WTC11 (cell line): ENCODE measurements around the gene SAP30L. TPM values are rescaled to one million over a fixed set of nuclear protein-coding genes. Genes with fewer than 3 reads are reported as not detected.
A peak's percentile ranks its signal among the peaks of the same experiment; 100 is the strongest.

Source experiments
- ATAC-seq: fragments of 200-7000 bp; cut with Tn5 transposase; 2 replicates; pipeline ENCODE4 v1.10.0; 2021; ENCODE audit warnings: mild to moderate bottlenecking, moderate library complexity
- CTCF ChIA-PET: fragments of 300-600 bp; sonication (Branson Sonifier 250); formaldehyde crosslinking; loops from one replicate; lab custom pipeline; 2021; ENCODE audit warnings: antibody characterized with exemption; lab: Charles Lee
- POLR2A ChIA-PET: fragments of 350-600 bp; sonication (Branson Sonifier 250); formaldehyde crosslinking; loops from one replicate; lab custom pipeline; 2021; ENCODE audit warnings: antibody characterized with exemption; lab: Charles Lee
- DNase-seq: peaks from one replicate; pipeline ENCODE4 v3.0.0; 2021; ENCODE audit warnings: low spot score
- H3K27ac Mint-ChIP-seq: 2 replicates; pipeline ENCODE4 v1.8.0; 2021; ENCODE audit warnings: mixed read lengths
- H3K27me3 Mint-ChIP-seq: 2 replicates; pipeline ENCODE4 v1.8.0; 2021; ENCODE audit warnings: low read depth, mild to moderate bottlenecking, moderate library complexity, mixed read lengths
- H3K36me3 Mint-ChIP-seq: 2 replicates; pipeline ENCODE4 v1.8.0; 2021; ENCODE audit warnings: mixed read lengths
- H3K4me1 Mint-ChIP-seq: 2 replicates; pipeline ENCODE4 v1.8.0; 2022; ENCODE audit warnings: mixed read lengths
- H3K4me3 Mint-ChIP-seq: 2 replicates; pipeline ENCODE4 v1.8.0; 2021; ENCODE audit warnings: mild to moderate bottlenecking, moderate library complexity, mixed read lengths
- H3K9me3 Mint-ChIP-seq: 2 replicates; pipeline ENCODE4 v1.8.0; 2021; ENCODE audit warnings: mixed read lengths
- ATF1 ChIP-seq: sonication (generic); formaldehyde crosslinking; IDR thresholded peaks from 2 replicates; pipeline ENCODE4 v1.8.1; 2023; ENCODE audit warnings: mild to moderate bottlenecking, moderate library complexity, missing genetic modification reagents
- ELF4 ChIP-seq: sonication (generic); formaldehyde crosslinking; IDR thresholded peaks from 2 replicates; pipeline ENCODE4 v1.8.1; 2022; ENCODE audit warnings: low read depth, mild to moderate bottlenecking, moderate library complexity, missing genetic modification reagents
- ETV6 ChIP-seq: sonication (generic); formaldehyde crosslinking; IDR thresholded peaks from 2 replicates; pipeline ENCODE4 v1.8.1; 2022; ENCODE audit warnings: mild to moderate bottlenecking, missing genetic modification reagents
- FOXK1 ChIP-seq: sonication (generic); formaldehyde crosslinking; IDR thresholded peaks from 2 replicates; pipeline ENCODE4 v1.8.0; 2022; ENCODE audit warnings: mild to moderate bottlenecking, moderate library complexity, missing genetic modification reagents
- GTF2I ChIP-seq: fragments of 250-450 bp; sonication (Bioruptor Pico); conservative IDR thresholded peaks from 2 replicates; pipeline ENCODE4 v1.4.0; 2021; ENCODE audit warnings: mild to moderate bottlenecking
- HMGA2 ChIP-seq: fragments of 250-450 bp; sonication (Bioruptor Pico); IDR thresholded peaks from 2 replicates; pipeline ENCODE4 v1.4.0; 2021; ENCODE audit warnings: mild to moderate bottlenecking, moderate library complexity
- JUN ChIP-seq: sonication (generic); formaldehyde crosslinking; IDR thresholded peaks from 2 replicates; pipeline ENCODE4 v1.8.0; 2023; ENCODE audit warnings: mild to moderate bottlenecking, missing genetic modification reagents
- NFYB ChIP-seq: sonication (generic); formaldehyde crosslinking; conservative IDR thresholded peaks from 2 replicates; pipeline ENCODE4 v1.8.0; 2022; ENCODE audit warnings: low read depth, missing genetic modification reagents
- RORB ChIP-seq: fragments of 250-450 bp; sonication (Bioruptor Pico); IDR thresholded peaks from 2 replicates; pipeline ENCODE4 v1.9.0; 2021; ENCODE audit warnings: mild to moderate bottlenecking
- SMAD4 ChIP-seq: sonication (generic); formaldehyde crosslinking; IDR thresholded peaks from 2 replicates; pipeline ENCODE4 v1.8.0; 2022; ENCODE audit warnings: mild to moderate bottlenecking, missing genetic modification reagents
- SOX15 ChIP-seq: fragments of 250-450 bp; sonication (Bioruptor Pico); IDR thresholded peaks from 2 replicates; pipeline ENCODE4 v1.9.0; 2021; ENCODE audit warnings: mild to moderate bottlenecking
- ZNF121 ChIP-seq: sonication (generic); formaldehyde crosslinking; IDR thresholded peaks from 2 replicates; pipeline ENCODE4 v1.8.0; 2023; ENCODE audit warnings: missing genetic modification reagents
- ZNF232 ChIP-seq: sonication (generic); formaldehyde crosslinking; IDR thresholded peaks from 2 replicates; pipeline ENCODE4 v1.8.0; 2022; ENCODE audit warnings: mild to moderate bottlenecking, missing genetic modification reagents
- ZNF423 ChIP-seq: fragments of 250-450 bp; sonication (Bioruptor Pico); IDR thresholded peaks from 2 replicates; pipeline ENCODE4 v2.1.2; 2022; ENCODE audit warnings: mild to moderate bottlenecking, moderate library complexity
- total RNA-seq: library from RNA; stranded (reverse); gene quantifications from 3 replicates; pipeline ENCODE4 v1.2.3, GENCODE V29; 2021
- TF ChIP-seq, protein P1 (sequence below): fragments of 250-450 bp; sonication (Bioruptor Pico); IDR thresholded peaks from 2 replicates; pipeline ENCODE4 v1.9.0; 2021; ENCODE audit warnings: mild to moderate bottlenecking
- TF ChIP-seq, protein P2 (sequence below): fragments of 250-450 bp; sonication (Bioruptor Pico); IDR thresholded peaks from 2 replicates; pipeline ENCODE4 v1.9.0; 2021; ENCODE audit warnings: moderate library complexity, mild to moderate bottlenecking, inconsistent platforms, borderline replicate concordance
- TF ChIP-seq, protein P3 (sequence below): sonication (generic); formaldehyde crosslinking; IDR thresholded peaks from 2 replicates; pipeline ENCODE4 v1.8.1; 2023; ENCODE audit warnings: mild to moderate bottlenecking, missing genetic modification reagents
- TF ChIP-seq, protein P4 (sequence below): sonication (generic); formaldehyde crosslinking; IDR thresholded peaks from 2 replicates; pipeline ENCODE4 v1.8.0; 2023; ENCODE audit warnings: mild to moderate bottlenecking, missing genetic modification reagents
- TF ChIP-seq, protein P5 (sequence below): sonication (generic); formaldehyde crosslinking; IDR thresholded peaks from 2 replicates; pipeline ENCODE4 v1.8.1; 2023; ENCODE audit warnings: mild to moderate bottlenecking, missing genetic modification reagents

SAP30L gene
- total RNA-seq, 1 experiment from 2014 or later = 33.5 TPM

DNA sequence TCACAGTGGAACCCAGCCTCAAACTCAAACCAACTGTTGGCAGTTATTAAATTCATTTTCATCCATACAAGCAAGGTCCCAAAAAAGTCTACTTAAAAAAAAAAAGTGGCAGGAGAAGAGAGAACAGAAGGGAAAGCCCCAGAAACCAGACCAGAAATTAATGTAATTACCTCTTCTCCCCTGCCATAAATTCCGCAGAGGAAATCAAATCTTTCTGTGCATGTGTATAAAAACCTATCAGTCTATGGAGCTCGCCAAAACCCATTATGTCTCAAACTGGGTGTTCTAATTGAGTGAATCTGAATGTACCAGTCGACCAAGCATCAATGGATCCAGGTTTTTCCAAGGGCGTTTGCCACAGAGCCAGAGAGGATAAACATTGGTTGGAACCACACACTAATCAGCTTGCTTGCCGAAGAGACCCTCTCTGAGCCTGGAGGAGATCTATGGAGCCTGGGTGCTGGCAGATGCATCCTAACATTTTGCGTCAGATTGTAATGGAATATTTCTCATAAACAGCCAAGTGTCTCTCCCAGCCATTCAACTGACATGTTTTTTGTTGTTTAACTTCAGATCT lies 40.1 kb downstream of the SAP30L start (continued):
- TF ChIP-seq, protein P1, sequence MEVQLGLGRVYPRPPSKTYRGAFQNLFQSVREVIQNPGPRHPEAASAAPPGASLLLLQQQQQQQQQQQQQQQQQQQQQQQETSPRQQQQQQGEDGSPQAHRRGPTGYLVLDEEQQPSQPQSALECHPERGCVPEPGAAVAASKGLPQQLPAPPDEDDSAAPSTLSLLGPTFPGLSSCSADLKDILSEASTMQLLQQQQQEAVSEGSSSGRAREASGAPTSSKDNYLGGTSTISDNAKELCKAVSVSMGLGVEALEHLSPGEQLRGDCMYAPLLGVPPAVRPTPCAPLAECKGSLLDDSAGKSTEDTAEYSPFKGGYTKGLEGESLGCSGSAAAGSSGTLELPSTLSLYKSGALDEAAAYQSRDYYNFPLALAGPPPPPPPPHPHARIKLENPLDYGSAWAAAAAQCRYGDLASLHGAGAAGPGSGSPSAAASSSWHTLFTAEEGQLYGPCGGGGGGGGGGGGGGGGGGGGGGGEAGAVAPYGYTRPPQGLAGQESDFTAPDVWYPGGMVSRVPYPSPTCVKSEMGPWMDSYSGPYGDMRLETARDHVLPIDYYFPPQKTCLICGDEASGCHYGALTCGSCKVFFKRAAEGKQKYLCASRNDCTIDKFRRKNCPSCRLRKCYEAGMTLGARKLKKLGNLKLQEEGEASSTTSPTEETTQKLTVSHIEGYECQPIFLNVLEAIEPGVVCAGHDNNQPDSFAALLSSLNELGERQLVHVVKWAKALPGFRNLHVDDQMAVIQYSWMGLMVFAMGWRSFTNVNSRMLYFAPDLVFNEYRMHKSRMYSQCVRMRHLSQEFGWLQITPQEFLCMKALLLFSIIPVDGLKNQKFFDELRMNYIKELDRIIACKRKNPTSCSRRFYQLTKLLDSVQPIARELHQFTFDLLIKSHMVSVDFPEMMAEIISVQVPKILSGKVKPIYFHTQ (CRISPR knock-in tag) = no peak
- TF ChIP-seq, all 79 proteins: peak for 0

DNA sequence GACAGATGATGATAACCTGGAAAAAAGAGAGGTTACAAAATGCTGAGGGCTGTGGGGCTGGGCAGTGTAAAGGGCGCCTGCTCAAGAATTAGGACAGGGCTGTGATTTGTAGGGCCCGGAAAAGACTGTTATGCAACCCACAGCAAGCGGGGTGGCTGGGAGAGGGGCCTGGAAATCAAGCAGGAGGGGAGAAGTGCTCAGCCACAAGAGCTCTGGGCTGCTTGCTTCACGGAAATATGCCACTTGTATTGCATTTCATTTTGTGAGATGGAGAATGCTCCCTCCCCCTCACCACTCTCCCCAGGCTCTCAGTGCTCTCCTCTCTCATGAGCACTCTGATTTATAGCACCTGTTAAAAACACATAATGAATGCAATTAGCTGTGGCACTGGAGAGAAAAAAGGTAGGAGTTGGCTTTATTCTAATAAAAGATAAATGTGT lies 40.6 kb downstream of the SAP30L start:
- Mint-ChIP-seq H3K4me3 (no peak overlapping the region), H3K4me1 (peaks cover 54% of the 10 kb centered on the region), H3K9me3 (no peaks in the 10 kb centered on the region), H3K27me3 (peaks cover 91% of the 10 kb centered on the region), H3K36me3 (no peaks in the 10 kb centered on the region), H3K27ac (no peak overlapping the region)
- TF ChIP-seq ATF1 (CRISPR knock-in tag) = no peak
- TF ChIP-seq HMGA2 (CRISPR knock-in tag) = no peak
- TF ChIP-seq, protein P2, sequence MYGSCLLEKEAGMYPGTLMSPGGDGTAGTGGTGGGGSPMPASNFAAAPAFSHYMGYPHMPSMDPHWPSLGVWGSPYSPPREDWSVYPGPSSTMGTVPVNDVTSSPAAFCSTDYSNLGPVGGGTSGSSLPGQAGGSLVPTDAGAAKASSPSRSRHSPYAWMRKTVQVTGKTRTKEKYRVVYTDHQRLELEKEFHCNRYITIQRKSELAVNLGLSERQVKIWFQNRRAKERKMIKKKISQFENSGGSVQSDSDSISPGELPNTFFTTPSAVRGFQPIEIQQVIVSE (CRISPR knock-in tag) = no peak
- TF ChIP-seq, protein P3, sequence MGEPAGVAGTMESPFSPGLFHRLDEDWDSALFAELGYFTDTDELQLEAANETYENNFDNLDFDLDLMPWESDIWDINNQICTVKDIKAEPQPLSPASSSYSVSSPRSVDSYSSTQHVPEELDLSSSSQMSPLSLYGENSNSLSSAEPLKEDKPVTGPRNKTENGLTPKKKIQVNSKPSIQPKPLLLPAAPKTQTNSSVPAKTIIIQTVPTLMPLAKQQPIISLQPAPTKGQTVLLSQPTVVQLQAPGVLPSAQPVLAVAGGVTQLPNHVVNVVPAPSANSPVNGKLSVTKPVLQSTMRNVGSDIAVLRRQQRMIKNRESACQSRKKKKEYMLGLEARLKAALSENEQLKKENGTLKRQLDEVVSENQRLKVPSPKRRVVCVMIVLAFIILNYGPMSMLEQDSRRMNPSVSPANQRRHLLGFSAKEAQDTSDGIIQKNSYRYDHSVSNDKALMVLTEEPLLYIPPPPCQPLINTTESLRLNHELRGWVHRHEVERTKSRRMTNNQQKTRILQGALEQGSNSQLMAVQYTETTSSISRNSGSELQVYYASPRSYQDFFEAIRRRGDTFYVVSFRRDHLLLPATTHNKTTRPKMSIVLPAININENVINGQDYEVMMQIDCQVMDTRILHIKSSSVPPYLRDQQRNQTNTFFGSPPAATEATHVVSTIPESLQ = no peak
- TF ChIP-seq, protein P4, sequence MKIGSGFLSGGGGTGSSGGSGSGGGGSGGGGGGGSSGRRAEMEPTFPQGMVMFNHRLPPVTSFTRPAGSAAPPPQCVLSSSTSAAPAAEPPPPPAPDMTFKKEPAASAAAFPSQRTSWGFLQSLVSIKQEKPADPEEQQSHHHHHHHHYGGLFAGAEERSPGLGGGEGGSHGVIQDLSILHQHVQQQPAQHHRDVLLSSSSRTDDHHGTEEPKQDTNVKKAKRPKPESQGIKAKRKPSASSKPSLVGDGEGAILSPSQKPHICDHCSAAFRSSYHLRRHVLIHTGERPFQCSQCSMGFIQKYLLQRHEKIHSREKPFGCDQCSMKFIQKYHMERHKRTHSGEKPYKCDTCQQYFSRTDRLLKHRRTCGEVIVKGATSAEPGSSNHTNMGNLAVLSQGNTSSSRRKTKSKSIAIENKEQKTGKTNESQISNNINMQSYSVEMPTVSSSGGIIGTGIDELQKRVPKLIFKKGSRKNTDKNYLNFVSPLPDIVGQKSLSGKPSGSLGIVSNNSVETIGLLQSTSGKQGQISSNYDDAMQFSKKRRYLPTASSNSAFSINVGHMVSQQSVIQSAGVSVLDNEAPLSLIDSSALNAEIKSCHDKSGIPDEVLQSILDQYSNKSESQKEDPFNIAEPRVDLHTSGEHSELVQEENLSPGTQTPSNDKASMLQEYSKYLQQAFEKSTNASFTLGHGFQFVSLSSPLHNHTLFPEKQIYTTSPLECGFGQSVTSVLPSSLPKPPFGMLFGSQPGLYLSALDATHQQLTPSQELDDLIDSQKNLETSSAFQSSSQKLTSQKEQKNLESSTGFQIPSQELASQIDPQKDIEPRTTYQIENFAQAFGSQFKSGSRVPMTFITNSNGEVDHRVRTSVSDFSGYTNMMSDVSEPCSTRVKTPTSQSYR (CRISPR knock-in tag) = no peak
- no peak for TF ChIP-seq NFYB (CRISPR knock-in tag)
- TF ChIP-seq ZNF121 = no peak
- TF ChIP-seq GTF2I (CRISPR knock-in tag) = no peak
- no peak for TF ChIP-seq ELF4 (CRISPR knock-in tag)
- no peak for TF ChIP-seq RORB (CRISPR knock-in tag)
- no peak for TF ChIP-seq JUN (CRISPR knock-in tag)
- TF ChIP-seq SMAD4 (CRISPR knock-in tag) = no peak
- no peak for TF ChIP-seq FOXK1 (CRISPR knock-in tag)
- no peak for TF ChIP-seq ETV6 (CRISPR knock-in tag)
- TF ChIP-seq, protein P5, sequence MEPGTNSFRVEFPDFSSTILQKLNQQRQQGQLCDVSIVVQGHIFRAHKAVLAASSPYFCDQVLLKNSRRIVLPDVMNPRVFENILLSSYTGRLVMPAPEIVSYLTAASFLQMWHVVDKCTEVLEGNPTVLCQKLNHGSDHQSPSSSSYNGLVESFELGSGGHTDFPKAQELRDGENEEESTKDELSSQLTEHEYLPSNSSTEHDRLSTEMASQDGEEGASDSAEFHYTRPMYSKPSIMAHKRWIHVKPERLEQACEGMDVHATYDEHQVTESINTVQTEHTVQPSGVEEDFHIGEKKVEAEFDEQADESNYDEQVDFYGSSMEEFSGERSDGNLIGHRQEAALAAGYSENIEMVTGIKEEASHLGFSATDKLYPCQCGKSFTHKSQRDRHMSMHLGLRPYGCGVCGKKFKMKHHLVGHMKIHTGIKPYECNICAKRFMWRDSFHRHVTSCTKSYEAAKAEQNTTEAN (CRISPR knock-in tag) = no peak
- no peak for TF ChIP-seq ZNF232 (CRISPR knock-in tag)
- TF ChIP-seq SOX15 (CRISPR knock-in tag) = no peak
- no peak for TF ChIP-seq ZNF423 (CRISPR knock-in tag)
- ATAC-seq = peak; percentile 27; the same call in 1 of the 2 replicates
- DNase-seq = peak; percentile 41
- POLR2A ChIA-PET = no interaction called here
- CTCF ChIA-PET = interaction anchor here (0.6 to 1.6 kb wide), 3 partner anchors 35 to 123 kb away, joined by 3 to 7 read pairs (median 6); no protein-coding TSS in a partner anchor
